ENCODE data around the gene GPR34. TPM values are rescaled to one million over a fixed set of nuclear protein-coding genes. Genes with fewer than 3 reads are reported as not detected.

Gene GPR34
- total RNA-seq, 2 donors from 2014 or later, result 1.3 to 4.9 TPM

DNA sequence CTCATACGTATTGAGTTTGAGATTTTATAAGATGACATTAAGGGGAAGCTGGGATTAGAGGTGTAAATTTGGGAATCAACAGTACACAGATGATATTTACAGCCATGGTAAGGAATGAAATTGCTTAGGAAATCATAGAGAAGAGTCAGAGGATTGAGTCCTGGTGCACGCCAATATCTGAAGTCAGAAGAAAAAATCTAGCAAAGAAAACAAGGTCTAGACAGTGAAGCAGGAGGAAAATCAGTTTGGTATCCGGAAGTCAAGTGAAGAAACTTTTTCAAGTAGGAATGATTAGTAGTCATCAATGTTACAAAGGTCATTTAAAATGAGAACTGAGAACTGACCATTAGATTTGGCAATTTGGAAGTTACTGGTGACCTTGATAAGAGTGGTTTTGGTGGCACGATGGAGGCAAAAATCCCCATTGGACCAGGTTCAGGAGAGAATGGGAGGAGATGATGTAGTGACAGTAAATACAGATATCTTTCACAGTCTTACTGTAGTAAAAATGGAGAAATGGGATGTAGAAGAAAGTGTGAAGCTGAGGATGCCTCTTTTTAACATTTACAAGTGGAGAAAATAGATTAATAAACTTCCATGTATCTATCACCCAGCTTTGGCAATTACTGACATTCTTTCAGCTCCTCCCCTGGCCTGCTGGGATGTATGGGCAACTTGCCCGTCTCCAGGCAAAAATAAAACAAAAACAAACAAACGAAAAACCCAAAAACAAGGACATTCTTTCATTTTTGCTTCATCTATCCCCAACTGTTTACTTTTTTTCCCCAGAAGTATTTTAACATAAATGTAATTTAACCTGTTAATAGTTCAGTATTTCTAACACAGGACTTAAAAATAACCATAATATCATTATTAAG, 11.4 kb upstream of the GPR34 start:
- 67 to 73% methylated on average over 4 to 6 of the region's 6 CpGs for WGBS, 2 donors
- intact Hi-C loops (cut with DNase I), result no loop called here
- ATAC-seq (no peak), DNase-seq (no peak)
- no peak overlapping the region for H3K4me3 ChIP-seq
- H3K27me3 ChIP-seq, result no peaks in the 10 kb centered on the region
- no peaks in the 10 kb centered on the region for H3K36me3 ChIP-seq (replicated peaks in 1 of 2; ENCODE audit: insufficient read depth in 1 of 2, low read depth in 2 of 2)
- H3K4me1 ChIP-seq, result no peaks in the 10 kb centered on the region
- no peak for TF ChIP-seq POLR2A (IDR thresholded peaks at IDR 0.05)
- TF ChIP-seq, protein P1, sequence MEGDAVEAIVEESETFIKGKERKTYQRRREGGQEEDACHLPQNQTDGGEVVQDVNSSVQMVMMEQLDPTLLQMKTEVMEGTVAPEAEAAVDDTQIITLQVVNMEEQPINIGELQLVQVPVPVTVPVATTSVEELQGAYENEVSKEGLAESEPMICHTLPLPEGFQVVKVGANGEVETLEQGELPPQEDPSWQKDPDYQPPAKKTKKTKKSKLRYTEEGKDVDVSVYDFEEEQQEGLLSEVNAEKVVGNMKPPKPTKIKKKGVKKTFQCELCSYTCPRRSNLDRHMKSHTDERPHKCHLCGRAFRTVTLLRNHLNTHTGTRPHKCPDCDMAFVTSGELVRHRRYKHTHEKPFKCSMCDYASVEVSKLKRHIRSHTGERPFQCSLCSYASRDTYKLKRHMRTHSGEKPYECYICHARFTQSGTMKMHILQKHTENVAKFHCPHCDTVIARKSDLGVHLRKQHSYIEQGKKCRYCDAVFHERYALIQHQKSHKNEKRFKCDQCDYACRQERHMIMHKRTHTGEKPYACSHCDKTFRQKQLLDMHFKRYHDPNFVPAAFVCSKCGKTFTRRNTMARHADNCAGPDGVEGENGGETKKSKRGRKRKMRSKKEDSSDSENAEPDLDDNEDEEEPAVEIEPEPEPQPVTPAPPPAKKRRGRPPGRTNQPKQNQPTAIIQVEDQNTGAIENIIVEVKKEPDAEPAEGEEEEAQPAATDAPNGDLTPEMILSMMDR (IDR thresholded peaks at IDR 0.05), result no peak
- H3K27ac ChIP-seq, result no peak overlapping the region
- H3K9me3 ChIP-seq, result no peaks in the 10 kb centered on the region

DNA sequence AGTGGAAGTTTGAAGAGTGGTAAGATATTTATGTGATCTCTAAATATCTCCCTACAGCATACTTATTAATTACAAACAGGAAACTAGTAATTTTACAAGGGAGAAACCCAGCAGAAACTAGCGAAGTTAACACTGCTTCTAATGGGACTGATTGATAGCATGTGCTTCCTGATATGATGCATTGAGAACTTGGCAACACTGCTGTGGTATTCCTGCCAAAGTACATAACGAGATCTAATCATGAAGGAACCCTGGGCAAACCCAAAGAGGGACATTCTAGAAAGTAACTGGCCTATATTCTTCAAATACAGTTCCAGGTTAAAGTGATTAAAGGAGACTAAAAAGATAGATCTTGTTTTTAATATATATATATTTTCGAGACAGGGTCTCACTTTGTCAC, 4.6 kb upstream of the GPR34 start:
- TF ChIP-seq, protein P1 (IDR thresholded peaks at IDR 0.05), result no peak
- no peak for TF ChIP-seq POLR2A (IDR thresholded peaks at IDR 0.05)
- 8 to 12% methylated on average over 3 of the region's 3 CpGs for WGBS, 2 donors
- Histone ChIP-seq H3K9me3 (no peaks in the 10 kb centered on the region), H3K36me3 (replicated peaks in 1 of 2; ENCODE audit: insufficient read depth in 1 of 2, low read depth in 2 of 2) (no peaks in the 10 kb centered on the region), H3K4me3 (no peak overlapping the region), H3K27me3 (no peaks in the 10 kb centered on the region), H3K27ac (no peak overlapping the region), H3K4me1 (peaks cover 8% of the 10 kb centered on the region)
- peak; percentile 38 to 74 (median 66) for DNase-seq
- intact Hi-C loops (cut with DNase I), result no loop called here
- ATAC-seq, result peak; percentile 45

DNA sequence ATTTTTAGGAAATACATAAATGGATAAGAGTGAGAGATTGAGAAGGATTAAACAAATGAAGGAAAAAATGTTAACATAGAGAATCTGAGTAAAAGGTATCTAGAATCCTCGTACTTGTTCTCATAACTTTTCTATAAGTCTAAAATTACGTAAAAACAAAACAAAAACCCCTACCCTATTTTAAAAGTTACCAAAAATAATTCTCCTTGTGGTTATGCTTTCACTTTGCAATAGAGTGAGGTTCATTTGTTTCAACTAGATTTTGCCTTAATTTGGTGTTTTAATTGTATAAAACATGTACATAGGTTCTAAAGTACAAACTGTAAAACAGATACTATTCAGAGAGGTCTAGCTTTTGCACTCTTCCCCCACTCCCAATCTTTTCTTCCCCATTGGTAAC, 3.8 kb upstream of the GPR34 start:
- Histone ChIP-seq H3K27me3 (no peaks in the 10 kb centered on the region), H3K36me3 (replicated peaks in 1 of 2; ENCODE audit: insufficient read depth in 1 of 2, low read depth in 2 of 2) (no peaks in the 10 kb centered on the region), H3K9me3 (no peaks in the 10 kb centered on the region), H3K27ac (no peak overlapping the region), H3K4me1 (peaks cover 8% of the 10 kb centered on the region), H3K4me3 (no peak overlapping the region)
- DNase-seq, result no peak
- TF ChIP-seq, protein P1 (IDR thresholded peaks at IDR 0.05), result no peak
- no peak for TF ChIP-seq POLR2A (IDR thresholded peaks at IDR 0.05)
- ATAC-seq, result no peak
- intact Hi-C loops (cut with DNase I), result no loop called here
- WGBS, 2 donors, result 89 to 92% methylated on average over 2 of the region's 2 CpGs

DNA sequence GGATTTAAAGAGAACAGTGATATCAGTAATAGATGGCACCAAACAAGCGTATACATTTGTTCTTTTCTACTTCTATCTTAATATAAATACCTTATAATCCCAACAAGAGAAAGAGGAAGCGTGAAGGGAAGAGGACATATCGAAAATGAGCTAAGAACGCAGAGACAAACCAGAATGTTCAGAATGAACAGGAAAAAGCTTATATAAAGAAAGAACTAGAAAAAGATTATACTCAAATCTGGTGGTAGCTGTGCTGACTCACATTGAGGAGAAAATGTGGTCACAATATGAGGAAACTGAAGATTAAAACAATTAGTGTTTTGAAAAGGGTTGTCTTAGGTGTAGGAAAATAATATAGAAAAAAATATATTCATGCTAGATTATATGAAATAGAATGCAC, 2.0 kb upstream of the GPR34 start:
- H3K27ac ChIP-seq, result no peak overlapping the region
- H3K36me3 ChIP-seq (replicated peaks in 1 of 2; ENCODE audit: insufficient read depth in 1 of 2, low read depth in 2 of 2), result no peaks in the 10 kb centered on the region
- peaks cover 8% of the 10 kb centered on the region for H3K4me1 ChIP-seq
- H3K27me3 ChIP-seq, result no peaks in the 10 kb centered on the region
- DNase-seq, result no peak
- TF ChIP-seq, protein P1 (IDR thresholded peaks at IDR 0.05), result no peak
- TF ChIP-seq POLR2A (IDR thresholded peaks at IDR 0.05), result no peak
- ATAC-seq, result no peak
- H3K9me3 ChIP-seq, result no peaks in the 10 kb centered on the region
- intact Hi-C loops (cut with DNase I), result no loop called here
- 71 to 85% methylated on average over 4 of the region's 4 CpGs for WGBS, 2 donors
- no peak overlapping the region for H3K4me3 ChIP-seq

DNA sequence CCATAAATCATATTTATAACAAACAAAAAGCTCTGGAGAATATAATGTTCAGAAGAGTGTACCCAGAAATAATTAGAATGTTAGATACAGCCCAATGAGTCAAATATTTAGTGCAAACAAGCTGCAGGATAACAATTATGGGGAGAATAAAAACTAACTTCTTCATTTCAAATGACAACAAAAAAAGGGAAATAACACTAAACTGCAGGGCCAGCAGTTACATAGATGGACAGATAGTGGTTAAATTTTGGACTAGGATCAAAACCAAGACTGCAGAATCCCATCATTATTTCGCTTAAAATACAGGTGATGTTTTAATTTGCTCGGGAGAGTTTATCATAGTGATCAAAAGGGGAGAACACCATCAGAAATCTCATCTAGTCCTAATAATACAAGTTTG, 617 bp upstream of the GPR34 start:
- TF ChIP-seq, protein P1 (IDR thresholded peaks at IDR 0.05), result no peak
- TF ChIP-seq POLR2A (IDR thresholded peaks at IDR 0.05), result no peak
- H3K36me3 ChIP-seq (replicated peaks in 1 of 2; ENCODE audit: insufficient read depth in 1 of 2, low read depth in 2 of 2), result no peaks in the 10 kb centered on the region
- no peak overlapping the region for H3K4me3 ChIP-seq
- peaks cover 8% of the 10 kb centered on the region for H3K4me1 ChIP-seq
- H3K9me3 ChIP-seq, result no peaks in the 10 kb centered on the region
- intact Hi-C loops (cut with DNase I), result no loop called here
- no peaks in the 10 kb centered on the region for H3K27me3 ChIP-seq
- H3K27ac ChIP-seq, result no peak overlapping the region
- ATAC-seq, result no peak
- 87 to 91% methylated on average over 2 of the region's 2 CpGs for WGBS, 2 donors
- DNase-seq, result no peak

Measured in body of pancreas (tissue), 4 donors.